Retinal pigment epithelial cell (primary cell): ENCODE results near the gene SLC2A9.

Source experiments
- DNase-seq: peaks from one replicate; pipeline ENCODE4 v3.0.0-alpha.2; 2010; ENCODE audit warnings: low read depth
- H3K4me3 ChIP-seq: 2 replicates; pipeline ENCODE4 v1.5.1; 2011; ENCODE audit warnings: mild to moderate bottlenecking, low read length, control low read depth, moderate library complexity
- TF ChIP-seq, protein P1 (sequence below): conservative IDR thresholded peaks from 2 replicates; pipeline ENCODE4 v1.5.1; 2011; ENCODE audit warnings: low read depth, low read length, control low read depth, inconsistent platforms

Gene SLC2A9

DNA sequence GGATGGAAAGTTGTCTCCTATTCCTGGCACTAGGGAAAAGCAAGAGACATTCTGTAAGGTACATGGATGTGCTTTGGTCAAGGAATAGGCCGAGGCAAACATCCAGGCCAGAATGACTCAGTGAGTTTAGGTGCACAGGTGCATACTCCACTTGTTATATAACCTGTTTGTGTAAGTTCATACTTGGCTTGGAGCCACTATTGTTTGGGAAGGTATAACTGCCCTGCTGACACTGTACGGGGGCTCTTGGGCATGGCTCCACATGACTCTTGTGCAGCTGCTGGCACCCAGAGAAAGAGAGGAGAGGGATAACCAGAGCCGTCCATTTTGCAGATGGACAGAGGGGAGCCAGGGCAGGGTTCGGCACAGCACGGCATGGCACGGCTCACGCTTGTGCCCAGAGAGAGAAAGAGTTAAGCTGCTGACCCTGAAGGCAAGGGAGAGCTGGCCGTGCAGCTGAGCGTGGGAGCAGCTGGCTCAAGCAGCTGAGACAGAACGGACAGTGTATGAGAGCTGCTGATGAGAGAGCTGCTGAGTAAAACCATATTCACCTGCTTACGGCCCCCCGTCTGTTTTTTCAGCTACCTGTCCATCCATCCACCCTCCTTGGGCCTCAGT is 98.0 kb downstream of the SLC2A9 start:
- H3K4me3 ChIP-seq, result no peak overlapping the region
- DNase-seq, result no peak
- TF ChIP-seq, protein P1, sequence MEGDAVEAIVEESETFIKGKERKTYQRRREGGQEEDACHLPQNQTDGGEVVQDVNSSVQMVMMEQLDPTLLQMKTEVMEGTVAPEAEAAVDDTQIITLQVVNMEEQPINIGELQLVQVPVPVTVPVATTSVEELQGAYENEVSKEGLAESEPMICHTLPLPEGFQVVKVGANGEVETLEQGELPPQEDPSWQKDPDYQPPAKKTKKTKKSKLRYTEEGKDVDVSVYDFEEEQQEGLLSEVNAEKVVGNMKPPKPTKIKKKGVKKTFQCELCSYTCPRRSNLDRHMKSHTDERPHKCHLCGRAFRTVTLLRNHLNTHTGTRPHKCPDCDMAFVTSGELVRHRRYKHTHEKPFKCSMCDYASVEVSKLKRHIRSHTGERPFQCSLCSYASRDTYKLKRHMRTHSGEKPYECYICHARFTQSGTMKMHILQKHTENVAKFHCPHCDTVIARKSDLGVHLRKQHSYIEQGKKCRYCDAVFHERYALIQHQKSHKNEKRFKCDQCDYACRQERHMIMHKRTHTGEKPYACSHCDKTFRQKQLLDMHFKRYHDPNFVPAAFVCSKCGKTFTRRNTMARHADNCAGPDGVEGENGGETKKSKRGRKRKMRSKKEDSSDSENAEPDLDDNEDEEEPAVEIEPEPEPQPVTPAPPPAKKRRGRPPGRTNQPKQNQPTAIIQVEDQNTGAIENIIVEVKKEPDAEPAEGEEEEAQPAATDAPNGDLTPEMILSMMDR, result no peak

DNA sequence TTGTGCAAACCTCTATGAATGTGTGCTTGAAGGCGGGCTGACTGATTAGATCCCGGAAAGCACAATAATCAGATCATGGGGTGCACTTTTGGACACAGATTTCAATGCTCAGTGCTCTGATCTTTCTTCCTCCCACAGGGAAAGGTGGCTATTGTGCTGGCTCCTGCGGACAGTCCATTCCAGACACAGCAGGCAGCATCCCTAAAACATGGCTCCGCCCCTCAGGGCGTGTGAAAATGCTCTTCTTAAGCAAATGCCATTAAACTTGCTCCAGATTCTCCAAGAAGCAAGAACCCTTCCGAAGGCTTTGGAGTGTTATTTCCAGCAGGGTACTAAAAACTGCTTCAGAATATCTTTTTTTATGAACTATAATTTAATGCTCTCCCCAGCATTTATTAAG is 100.0 kb downstream of the SLC2A9 start:
- TF ChIP-seq, protein P1, result no peak
- H3K4me3 ChIP-seq, result no peak overlapping the region
- DNase-seq, result no peak

DNA sequence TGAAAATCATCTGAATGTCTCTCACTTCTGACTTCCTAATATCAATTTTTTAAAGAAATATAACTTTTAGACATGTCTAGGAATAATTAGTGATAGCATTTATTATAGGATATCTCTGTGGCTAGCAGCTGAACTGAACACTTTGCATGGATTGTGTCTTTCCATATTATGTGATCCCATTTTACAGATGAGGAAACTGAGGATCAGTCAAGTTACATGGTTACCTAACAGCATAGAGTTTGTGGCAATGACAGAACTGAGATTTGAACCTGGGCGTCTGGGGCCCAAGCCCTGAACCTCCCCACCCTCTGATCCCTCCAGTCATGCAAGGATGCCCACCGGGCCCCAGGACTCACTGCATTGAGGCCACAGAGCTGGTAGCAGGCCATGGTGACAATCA is 101.3 kb downstream of the SLC2A9 start:
- DNase-seq, result no peak
- no peak overlapping the region for H3K4me3 ChIP-seq
- TF ChIP-seq, protein P1, result no peak

DNA sequence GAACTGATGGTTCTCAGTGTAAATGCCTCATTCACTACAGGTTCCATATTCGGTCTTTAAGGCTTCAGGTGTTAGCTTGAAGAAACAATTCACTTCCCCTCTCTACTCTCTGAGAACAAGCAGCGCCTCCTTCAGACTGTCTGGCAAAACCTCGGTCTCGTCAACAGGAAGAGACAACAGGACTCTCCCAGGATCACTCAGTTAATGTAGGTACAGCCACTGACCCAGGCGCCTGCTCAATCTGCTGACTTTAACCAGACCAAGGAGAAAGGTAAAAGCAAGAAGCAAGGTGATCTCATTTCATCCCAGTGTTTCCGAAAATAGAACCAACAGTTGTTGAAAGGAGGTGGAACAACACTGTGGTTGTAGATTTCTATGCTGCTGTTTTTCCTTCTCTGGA is 102.2 kb downstream of the SLC2A9 start:
- no peak overlapping the region for H3K4me3 ChIP-seq
- TF ChIP-seq, protein P1, result no peak
- no peak for DNase-seq

DNA sequence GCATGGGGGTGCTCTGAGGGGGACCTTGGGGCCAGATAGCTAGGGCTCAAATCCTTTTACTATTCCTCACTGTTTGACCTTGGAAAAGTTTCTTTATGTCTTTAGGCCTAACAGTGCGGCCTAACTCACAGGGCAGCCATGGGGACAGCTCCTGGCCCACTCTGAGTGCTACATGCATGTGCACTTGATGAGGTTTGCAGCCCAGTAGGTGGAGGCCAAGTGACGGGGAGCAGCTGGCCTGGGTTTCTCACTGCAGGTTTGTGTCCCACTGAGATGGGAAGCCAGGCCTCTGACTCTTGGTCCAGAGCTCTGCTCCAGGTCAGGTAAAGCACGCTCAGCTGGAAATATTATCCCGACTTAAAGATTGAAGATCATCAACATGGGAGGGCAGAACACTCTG is 102.8 kb downstream of the SLC2A9 start:
- TF ChIP-seq, protein P1, result no peak
- no peak overlapping the region for H3K4me3 ChIP-seq
- no peak for DNase-seq

DNA sequence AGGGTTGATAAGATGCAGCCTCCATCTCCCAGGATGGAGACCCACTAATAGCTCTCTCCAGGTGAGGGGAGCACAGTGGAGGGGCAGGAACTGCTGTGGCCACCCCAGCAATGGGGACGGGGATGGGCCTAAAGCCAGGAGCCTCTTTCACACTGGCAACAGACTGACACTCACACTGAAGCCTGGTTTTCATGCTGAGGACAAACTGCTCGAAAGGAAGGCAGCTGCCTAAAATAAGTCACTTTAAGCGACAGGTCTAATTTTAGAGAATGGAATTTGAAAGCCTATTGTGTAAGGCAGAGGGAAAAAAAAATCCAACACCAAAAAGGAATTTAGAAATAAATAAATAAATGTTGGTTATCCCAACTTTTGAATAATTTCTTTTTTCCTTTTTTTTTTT is 104.4 kb downstream of the SLC2A9 start:
- no peak overlapping the region for H3K4me3 ChIP-seq
- no peak for DNase-seq
- TF ChIP-seq, protein P1, result no peak

DNA sequence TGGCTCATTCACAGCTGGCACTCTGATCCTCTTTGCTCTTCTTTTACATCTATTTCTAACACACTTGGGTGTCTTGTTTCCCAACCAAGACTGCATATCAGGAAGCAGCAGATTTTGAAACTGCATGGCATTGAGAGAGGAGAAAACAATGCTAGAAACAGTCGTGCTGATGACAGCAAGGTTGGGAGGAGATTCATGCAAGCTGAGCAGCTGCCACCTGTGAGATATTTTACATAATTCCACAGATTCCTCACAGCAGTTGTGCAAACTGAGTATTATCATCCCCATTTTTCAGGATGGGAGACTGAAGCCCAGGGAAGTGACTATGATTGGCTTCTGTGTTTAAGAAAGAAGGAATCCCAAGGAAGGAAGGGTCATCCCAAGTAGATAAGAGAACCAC is 105.0 kb downstream of the SLC2A9 start:
- TF ChIP-seq, protein P1, result no peak
- no peak for DNase-seq
- H3K4me3 ChIP-seq, result no peak overlapping the region
